NB4 (cell line): ENCODE data around the gene EXOC4.
A peak's percentile ranks its signal among the peaks of the same experiment; 100 is the strongest.

Experiments
- DNase-seq: peaks from one replicate; pipeline ENCODE4 v3.0.0; 2010; ENCODE audit warnings: low read depth
- H3K4me3 ChIP-seq: one replicate; pipeline ENCODE4 v1.5.1; 2011; ENCODE audit warnings: mild to moderate bottlenecking, low read depth, low read length, moderate library complexity
- CTCF ChIP-seq: IDR thresholded peaks from one replicate; pipeline ENCODE4 v1.5.1; 2012; ENCODE audit warnings: low read depth, low read length
- MAX ChIP-seq: IDR thresholded peaks from 2 replicates; pipeline ENCODE4 v1.6.1; 2011; ENCODE audit warnings: low read depth, low read length
- MYC ChIP-seq: IDR thresholded peaks from 2 replicates; pipeline ENCODE4 v1.6.1; 2011; ENCODE audit warnings: low read depth, low read length
- POLR2A ChIP-seq: IDR thresholded peaks from 2 replicates; pipeline ENCODE4 v1.6.1; 2011; ENCODE audit warnings: mild to moderate bottlenecking; ENCODE audit not compliant: insufficient read length; ENCODE audit errors: extremely low read depth

Gene EXOC4

GRCh38 chr7:133674079-133674763 is 421.3 kb downstream of the EXOC4 start:
- TF ChIP-seq CTCF (no peak), POLR2A (no peak), MAX (no peak), MYC (no peak)
- no peak for DNase-seq
- no peak overlapping the region for H3K4me3 ChIP-seq

GRCh38 chr7:133675510-133676218 is 422.8 kb downstream of the EXOC4 start:
- peak; percentile 18 for DNase-seq
- TF ChIP-seq MAX: no peak
- no peak for TF ChIP-seq MYC
- TF ChIP-seq CTCF: no peak
- TF ChIP-seq POLR2A: no peak
- no peak overlapping the region for H3K4me3 ChIP-seq

GRCh38 chr7:133676805-133677370 is 424.0 kb downstream of the EXOC4 start:
- H3K4me3 ChIP-seq: no peak overlapping the region
- no peak for DNase-seq
- TF ChIP-seq MAX: no peak
- TF ChIP-seq MYC: no peak
- no peak for TF ChIP-seq POLR2A
- TF ChIP-seq CTCF: no peak

- no peak overlapping the region for H3K4me3 ChIP-seq
- DNase-seq: no peak
- TF ChIP-seq MAX (no peak), POLR2A (no peak), MYC (no peak), CTCF (no peak)
Observed at GRCh38 chr7:133678137-133678814, 425.4 kb downstream of the EXOC4 start.

GRCh38 chr7:133679977-133680376 is 427.1 kb downstream of the EXOC4 start:
- TF ChIP-seq MAX (no peak), MYC (no peak), CTCF (no peak), POLR2A (no peak)
- H3K4me3 ChIP-seq: no peak overlapping the region
- no peak for DNase-seq
